GM12891 (cell line): Measurements from ENCODE around the gene CYP4A11.
"Not testable (repeated sequence)": the region's sequence is repeated elsewhere in the genome, so short reads cannot be mapped to it uniquely, and the experiment has no call there.

Source experiments
- DNase-seq: peaks from one replicate; pipeline ENCODE4 v3.0.0; 2011; ENCODE audit warnings: low spot score; ENCODE audit not compliant: insufficient read length
- FAIRE-seq: peaks from 2 replicates; lab custom pipeline; 2011; peaks lifted over from hg19 to GRCh38; lab: Jason Lieb, UNC
- PAX5 ChIP-seq: IDR thresholded peaks from 2 replicates; pipeline ENCODE4 v1.6.1; 2011; ENCODE audit warnings: low read length, moderate library complexity, mild to moderate bottlenecking; ENCODE audit not compliant: insufficient read depth, severe bottlenecking
- POLR2A ChIP-seq: IDR thresholded peaks from 2 replicates; pipeline ENCODE4 v1.6.1; 2011; ENCODE audit warnings: low read depth, low read length, control low read depth
- POLR2AphosphoS5 ChIP-seq: IDR thresholded peaks from 2 replicates; pipeline ENCODE4 v1.6.1; 2011; ENCODE audit warnings: low read depth, low read length, control low read depth
- POU2F2 ChIP-seq: IDR thresholded peaks from 2 replicates; pipeline ENCODE4 v1.6.1; 2011; ENCODE audit warnings: low read depth, mild to moderate bottlenecking, control low read depth, low read length, moderate library complexity
- SPI1 ChIP-seq: IDR thresholded peaks from 2 replicates; pipeline ENCODE4 v1.6.1; 2011; ENCODE audit warnings: low read depth, low read length, control low read depth
- TAF1 ChIP-seq: IDR thresholded peaks from 2 replicates; pipeline ENCODE4 v1.6.1; 2011; ENCODE audit warnings: low read depth, low read length, control low read depth

The CYP4A11 gene

GRCh38 chr1:46903481-46903880 is 37.8 kb downstream of the CYP4A11 start:
- no peak for FAIRE-seq
- TF ChIP-seq POLR2A (no peak), SPI1 (no peak), PAX5 (no peak), POU2F2 (no peak), TAF1 (no peak), POLR2AphosphoS5 (no peak)
- no peak for DNase-seq

- TF ChIP-seq POLR2AphosphoS5 = no peak
- no peak for TF ChIP-seq SPI1
- no peak for TF ChIP-seq TAF1
- no peak for TF ChIP-seq PAX5
- TF ChIP-seq POU2F2 = no peak
- FAIRE-seq = no peak
These were observed 40.9 kb downstream of the CYP4A11 start for GRCh38 chr1:46900401-46900800.

GRCh38 chr1:46881656-46882055 is 59.6 kb downstream of the CYP4A11 start:
- FAIRE-seq, DNase-seq: not testable (repeated sequence)

More at GRCh38 chr1:46900401-46900800, 40.9 kb downstream of the CYP4A11 start:
- no peak for DNase-seq
